HCT116 (cell line): ENCODE measurements around the gene TBC1D12. TPM values are rescaled to one million over a fixed set of nuclear protein-coding genes. Genes with fewer than 3 reads are reported as not detected.

Source experiments
- ATAC-seq: fragments of 200-7000 bp; cut with Tn5 transposase; 2 replicates; pipeline ENCODE4 v1.9.1; 2020; ENCODE audit warnings: mild to moderate bottlenecking, moderate library complexity
- BruUV-seq: library from RNA; stranded (reverse); fragments of 400-500 nt; replicated peaks from 2 replicates; lab custom pipeline; 2021; lab: Mats Ljungman, UMichigan
- CTCF ChIA-PET: fragments of 300-600 bp; sonication (Branson Sonifier 250); formaldehyde crosslinking; loops from one replicate; lab custom pipeline; 2021; ENCODE audit warnings: antibody characterized with exemption; lab: Charles Lee
- POLR2A ChIA-PET: fragments of 300-600, 350-600 bp; sonication (Branson Sonifier 250); formaldehyde crosslinking; loops from one replicate; lab custom pipeline; 2021; ENCODE audit warnings: antibody characterized with exemption; lab: Charles Lee
- RAD21 ChIA-PET, 2 experiments: fragments of 300-600 bp; sonication (Branson Sonifier 250); formaldehyde crosslinking; loops; one replicate each; lab custom pipeline; 2023; ENCODE audit warnings: low total read pairs in 2 of 2; ENCODE audit not compliant: uncharacterized antibody in 2 of 2, unreplicated experiment in 2 of 2, low non-redundant PET in 1 of 2; lab: Charles Lee
- DNase-seq: peaks from one replicate; pipeline ENCODE4 v3.0.0-alpha.2; 2010; ENCODE audit warnings: low read depth, low spot score
- H2AFZ ChIP-seq: fragments of 200-600 bp; shearing (Covaris generic), sonication (generic); 2 replicates; pipeline ENCODE4 v1.6.1; 2017; ENCODE audit warnings: low read depth, mixed run types, mixed read lengths, antibody characterized with exemption, low read length; ENCODE audit not compliant: poor library complexity, severe bottlenecking
- H3K27ac ChIP-seq: 2 replicates; pipeline ENCODE4 v1.5.1; 2012; ENCODE audit warnings: low read depth, low read length
- H3K27me3 ChIP-seq: fragments of 200-600 bp; sonication (generic); 2 replicates; pipeline ENCODE4 v1.6.1; 2016; ENCODE audit warnings: mixed run types, low read length, mixed read lengths; ENCODE audit not compliant: insufficient read depth
- H3K36me3 ChIP-seq, 2 experiments: fragments of 200-500 bp in 1 of 2; fragments of 200-600 bp in 1 of 2; sonication (Bioruptor generic) in 1 of 2; sonication (generic) in 1 of 2; 2 replicates each; pipeline versions ENCODE4 v1.5.1 to v1.6.1; 2014 to 2016; ENCODE audit warnings: low read length in 2 of 2, inconsistent platforms in 1 of 2, mixed read lengths in 1 of 2, mixed run types in 1 of 2; ENCODE audit not compliant: insufficient read depth in 2 of 2, control insufficient read depth in 1 of 2
- H3K4me1 ChIP-seq, 2 experiments: fragments of 200-600 bp in 1 of 2; sonication (generic) in 1 of 2; 2 replicates each; pipeline versions ENCODE4 v1.5.1 to v1.6.1; 2012 to 2017; ENCODE audit warnings: low read length in 2 of 2, inconsistent platforms in 1 of 2, mild to moderate bottlenecking in 1 of 2, mixed read lengths in 1 of 2, mixed run types in 1 of 2, moderate library complexity in 1 of 2; ENCODE audit not compliant: insufficient read depth in 2 of 2, control insufficient read depth in 1 of 2
- H3K4me2 ChIP-seq: fragments of 200-600 bp; sonication (generic); 2 replicates; pipeline ENCODE4 v1.6.1; 2017; ENCODE audit warnings: mixed run types, low read length, mixed read lengths
- H3K4me3 ChIP-seq, 2 experiments: fragments of 200-600 bp in 1 of 2; sonication (generic) in 1 of 2; replicated peaks in 1 of 2; 2 replicates each; pipeline ENCODE4 v1.5.1; 2011 to 2016; ENCODE audit warnings: low read length in 2 of 2, control low read depth in 1 of 2, low read depth in 1 of 2, mild to moderate bottlenecking in 1 of 2, mixed read lengths in 1 of 2, mixed run types in 1 of 2
- H3K79me2 ChIP-seq: fragments of 200-600 bp; sonication (generic); 2 replicates; pipeline ENCODE4 v1.6.1; 2017; ENCODE audit warnings: mild to moderate bottlenecking, mixed run types, low read length, moderate library complexity, mixed read lengths; ENCODE audit not compliant: insufficient read depth
- H3K9ac ChIP-seq: fragments of 200-600 bp; sonication (generic); 2 replicates; pipeline ENCODE4 v1.6.1; 2016; ENCODE audit warnings: low read length, mixed read lengths
- H3K9me2 ChIP-seq: fragments of 200-600 bp; sonication (generic), shearing (Covaris generic); 2 replicates; pipeline ENCODE4 v1.6.1; 2017; ENCODE audit warnings: mixed run types, mild to moderate bottlenecking, moderate library complexity; ENCODE audit not compliant: insufficient read depth
- H3K9me3 ChIP-seq, 2 experiments: fragments of 200-500 bp in 1 of 2; fragments of 200-600 bp in 1 of 2; sonication (Bioruptor generic) in 1 of 2; sonication (generic) in 1 of 2; 2 replicates each; pipeline ENCODE4 v1.6.1; 2014 to 2017; ENCODE audit warnings: low read length in 2 of 2, mixed read lengths in 2 of 2, inconsistent platforms in 1 of 2, low read depth in 1 of 2, mild to moderate bottlenecking in 1 of 2, mixed run types in 1 of 2, moderate library complexity in 1 of 2; ENCODE audit not compliant: control insufficient read depth in 1 of 2, insufficient read depth in 1 of 2
- H4K20me1 ChIP-seq: fragments of 200-600 bp; sonication (generic), shearing (Covaris generic); 2 replicates; pipeline ENCODE4 v1.6.1; 2017; ENCODE audit warnings: mixed run types, mild to moderate bottlenecking, moderate library complexity; ENCODE audit not compliant: insufficient read depth
- CBX3 ChIP-seq: IDR thresholded peaks from 2 replicates; pipeline ENCODE4 v1.6.1; 2012; ENCODE audit warnings: low read depth
- CEBPB ChIP-seq: IDR thresholded peaks from 2 replicates; pipeline ENCODE4 v1.6.1; 2012; ENCODE audit warnings: low read depth
- CTCF ChIP-seq, 3 experiments: fragments of 200-600 bp in 1 of 3; sonication (generic) in 1 of 3; IDR thresholded peaks in 2 of 3; conservative IDR thresholded peaks in 1 of 3; 2 replicates each; pipeline ENCODE4 v1.5.1; 2012 to 2017; ENCODE audit warnings: low read depth in 2 of 3, low read length in 2 of 3, antibody characterized with exemption in 1 of 3, borderline replicate concordance in 1 of 3, control low read depth in 1 of 3, mild to moderate bottlenecking in 1 of 3, mixed read lengths in 1 of 3, mixed run types in 1 of 3, moderate library complexity in 1 of 3; ENCODE audit not compliant: insufficient read depth in 1 of 3
- ELF1 ChIP-seq: IDR thresholded peaks from 2 replicates; pipeline ENCODE4 v1.6.1; 2012; ENCODE audit warnings: low read depth, borderline replicate concordance
- FOSL1 ChIP-seq: IDR thresholded peaks from 2 replicates; pipeline ENCODE4 v1.6.1; 2012; ENCODE audit warnings: low read depth
- JUND ChIP-seq: IDR thresholded peaks from 2 replicates; pipeline ENCODE4 v1.6.1; 2012
- POLR2A ChIP-seq: IDR thresholded peaks from 2 replicates; pipeline ENCODE4 v1.7.0; 2011; ENCODE audit warnings: borderline replicate concordance; ENCODE audit not compliant: insufficient read depth, insufficient read length; ENCODE audit errors: extremely low read depth
- POLR2AphosphoS5 ChIP-seq: IDR thresholded peaks from 2 replicates; pipeline ENCODE4 v1.6.1; 2011; ENCODE audit warnings: mild to moderate bottlenecking, low read depth, low read length, moderate library complexity
- RAD21 ChIP-seq: IDR thresholded peaks from 2 replicates; pipeline ENCODE4 v1.6.1; 2012; ENCODE audit warnings: low read depth, mild to moderate bottlenecking
- REST ChIP-seq: IDR thresholded peaks from 2 replicates; pipeline ENCODE4 v1.6.1; 2012; ENCODE audit warnings: low read depth
- SP1 ChIP-seq: IDR thresholded peaks from 2 replicates; pipeline ENCODE4 v1.6.1; 2012; ENCODE audit warnings: low read depth
- YY1 ChIP-seq: IDR thresholded peaks from 2 replicates; pipeline ENCODE4 v1.6.1; 2011; ENCODE audit warnings: low read length, low read depth, moderate library complexity, mild to moderate bottlenecking; ENCODE audit not compliant: insufficient replicate concordance; ENCODE audit errors: extremely low read depth
- ZBTB33 ChIP-seq: IDR thresholded peaks from 2 replicates; pipeline ENCODE4 v1.6.1; 2011; ENCODE audit warnings: mild to moderate bottlenecking, low read length, moderate library complexity; ENCODE audit not compliant: insufficient replicate concordance; ENCODE audit errors: extremely low read depth
- ZNF274 ChIP-seq: fragments of 200-500 bp; sonication (Bioruptor generic); IDR thresholded peaks from 2 replicates; pipeline ENCODE4 v1.6.1; 2014; ENCODE audit warnings: mild to moderate bottlenecking, low read depth, low read length, inconsistent platforms
- intact Hi-C: fragments of 100-400 bp; cut with micrococcal nuclease; formaldehyde crosslinking; loops from 2 replicates; pipeline ENCODE4 v1.10.0; 2022
- total RNA-seq: library from RNA; stranded (reverse); gene quantifications from one replicate; pipeline ENCODE4 v1.2.1, GENCODE V29; 2021; ENCODE audit not compliant: unreplicated experiment

TBC1D12 gene
- total RNA-seq, 1 experiment from 2014 or later = 7.1 TPM

GRCh38 chr10:94375374-94375773 is 27.0 kb upstream of the TBC1D12 start:
- Histone ChIP-seq H4K20me1 (no peaks in the 10 kb centered on the region), H3K4me3 (no peak overlapping the region), H3K4me1 (peaks cover 0 to 8% of the 10 kb centered on the region in 2 experiments; a peak in 1 of 4 replicates), H3K9me3 (no peaks in the 10 kb centered on the region), H3K9ac (no peak overlapping the region), H2AFZ (no peak overlapping the region), H3K27me3 (no peaks in the 10 kb centered on the region), H3K36me3 (no peaks in the 10 kb centered on the region), H3K9me2 (no peaks in the 10 kb centered on the region), H3K27ac (no peak overlapping the region), H3K4me2 (no peak overlapping the region), H3K79me2 (no peaks in the 10 kb centered on the region)
- ATAC-seq (no peak), DNase-seq (no peak)
- RAD21 ChIA-PET = no interaction called here
- POLR2A ChIA-PET = interaction anchor here (0.6 kb wide), 1 partner anchor 39 kb away, joined by 3 read pairs; no protein-coding TSS in a partner anchor
- no TSS peak for BruUV-seq
- no peak for TF ChIP-seq FOSL1
- TF ChIP-seq ZNF274 = no peak
- intact Hi-C loops = no loop called here
- CTCF ChIA-PET = no interaction called here

- RAD21 ChIA-PET = no interaction called here
- no peaks in the 10 kb centered on the region for H3K9me3 ChIP-seq
- BruUV-seq = no TSS peak
- TF ChIP-seq POLR2A (no peak), ELF1 (no peak), CTCF (IDR thresholded peaks at IDR 0.05 in 2 of 3, conservative IDR thresholded peaks at IDR 0.05 in 1 of 3; ENCODE audit: borderline replicate concordance in 1 of 3, insufficient read depth in 1 of 3, low read depth in 2 of 3, low read length in 2 of 3) (no peak), JUND (no peak), REST (no peak), ZBTB33 (no peak), POLR2AphosphoS5 (no peak), RAD21 (no peak), CEBPB (no peak), YY1 (no peak), SP1 (no peak), CBX3 (no peak)
These were observed 25.5 kb upstream of the TBC1D12 start for GRCh38 chr10:94376865-94377264.

More at GRCh38 chr10:94376865-94377264, 25.5 kb upstream of the TBC1D12 start:
- no peaks in the 10 kb centered on the region for H3K27me3 ChIP-seq
- no peaks in the 10 kb centered on the region for H3K79me2 ChIP-seq
- intact Hi-C loops = no loop called here
- H3K27ac ChIP-seq = no peak overlapping the region
- H3K4me3 ChIP-seq = no peak overlapping the region
- CTCF ChIA-PET = no interaction called here
- no peak overlapping the region for H3K9ac ChIP-seq
- no peaks in the 10 kb centered on the region for H3K9me2 ChIP-seq
- H3K4me1 ChIP-seq = peaks cover 6 to 23% of the 10 kb centered on the region in 2 experiments; a peak in 3 of 4 replicates
- POLR2A ChIA-PET = no interaction called here
- no peak overlapping the region for H2AFZ ChIP-seq
- ATAC-seq (no peak), DNase-seq (no peak)
- no peaks in the 10 kb centered on the region for H3K36me3 ChIP-seq
- no peaks in the 10 kb centered on the region for H4K20me1 ChIP-seq
- no peak overlapping the region for H3K4me2 ChIP-seq
